ENCODE measurements around the gene DMRT1.

The DMRT1 gene

DNA sequence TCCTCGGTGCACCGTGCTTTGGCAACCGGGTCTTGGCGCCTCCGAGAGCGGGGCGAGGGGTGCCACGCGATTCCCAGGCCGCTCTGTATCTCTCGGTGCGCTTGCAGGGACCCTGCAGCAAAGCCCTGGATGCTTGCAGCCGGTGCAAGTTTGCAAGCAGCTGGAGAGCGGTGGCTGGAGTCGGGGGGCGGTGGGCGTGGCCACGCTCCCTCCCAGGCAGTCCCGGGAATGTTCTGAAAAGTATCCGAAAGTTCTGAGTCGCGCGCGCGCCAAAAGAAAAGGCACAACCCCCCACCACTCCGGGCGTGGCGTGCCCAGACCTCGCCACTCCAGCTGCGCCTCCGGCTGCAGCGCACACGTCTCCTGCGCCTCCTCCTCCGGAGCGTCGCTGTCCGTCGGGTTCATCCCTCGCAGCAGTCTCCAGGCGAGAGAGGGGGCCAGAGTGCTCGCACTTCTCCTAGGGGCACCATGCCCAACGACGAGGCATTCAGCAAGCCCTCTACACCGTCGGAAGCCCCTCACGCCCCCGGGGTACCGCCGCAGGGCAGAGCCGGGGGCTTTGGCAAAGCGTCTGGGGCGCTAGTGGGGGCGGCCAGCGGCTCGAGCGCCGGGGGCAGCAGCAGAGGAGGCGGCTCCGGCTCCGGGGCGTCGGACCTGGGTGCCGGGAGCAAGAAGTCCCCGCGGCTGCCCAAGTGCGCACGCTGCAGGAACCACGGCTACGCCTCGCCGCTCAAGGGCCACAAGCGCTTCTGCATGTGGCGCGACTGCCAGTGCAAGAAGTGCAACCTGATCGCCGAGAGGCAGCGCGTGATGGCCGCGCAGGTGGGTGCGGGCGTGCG, at the start of gene DMRT1:
DMRT1 (plus strand) TSS at position 327 of the 839 bp plus-strand sequence; CDS start at position 469, 142 bp downstream.
- DNase-seq: peak; percentile 30

DNA sequence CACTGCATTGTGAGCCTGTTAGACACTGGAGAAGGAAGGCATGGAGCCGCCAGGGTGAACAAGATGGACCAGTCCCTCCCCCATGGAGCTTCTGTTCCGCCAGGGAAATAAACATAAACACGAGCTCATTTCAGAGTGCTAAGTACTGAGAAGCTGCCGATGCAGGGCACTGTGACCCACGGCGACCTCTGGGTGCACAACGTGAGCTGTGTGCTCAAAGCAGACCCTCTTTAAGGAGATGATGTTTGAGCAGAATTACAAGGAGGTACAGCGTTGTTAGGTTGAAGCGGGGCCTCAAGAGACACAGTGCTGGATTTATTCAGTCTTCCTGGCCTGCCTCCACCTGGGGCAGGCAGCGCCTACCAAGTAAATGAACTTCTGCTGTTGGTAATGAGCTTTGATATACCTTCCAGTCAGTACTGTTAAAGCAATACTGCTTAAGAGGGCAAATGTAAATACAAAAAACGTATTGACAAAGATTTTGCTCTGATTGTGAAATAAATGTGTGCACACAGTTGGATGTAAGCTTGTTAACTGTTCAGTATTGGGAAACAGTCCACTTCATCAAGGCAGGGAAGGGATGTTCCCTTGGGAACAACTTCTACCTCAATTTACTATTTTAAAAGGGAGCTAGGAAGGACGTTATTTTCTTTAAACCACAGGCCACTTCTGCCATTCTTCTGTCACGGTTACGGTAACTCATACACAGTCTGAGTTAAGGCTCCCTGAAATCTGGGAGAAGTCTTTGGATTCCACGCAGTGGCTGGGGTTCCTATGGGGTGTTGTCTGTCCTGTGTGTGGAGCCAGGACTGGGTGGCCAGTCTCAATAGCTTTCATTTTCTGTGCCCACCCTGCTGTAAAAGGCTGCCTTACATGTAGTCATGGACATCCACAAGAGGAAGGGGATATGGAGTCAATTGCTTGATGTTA, 48.9 kb upstream of the DMRT1 start:
- no peak for DNase-seq

DNA sequence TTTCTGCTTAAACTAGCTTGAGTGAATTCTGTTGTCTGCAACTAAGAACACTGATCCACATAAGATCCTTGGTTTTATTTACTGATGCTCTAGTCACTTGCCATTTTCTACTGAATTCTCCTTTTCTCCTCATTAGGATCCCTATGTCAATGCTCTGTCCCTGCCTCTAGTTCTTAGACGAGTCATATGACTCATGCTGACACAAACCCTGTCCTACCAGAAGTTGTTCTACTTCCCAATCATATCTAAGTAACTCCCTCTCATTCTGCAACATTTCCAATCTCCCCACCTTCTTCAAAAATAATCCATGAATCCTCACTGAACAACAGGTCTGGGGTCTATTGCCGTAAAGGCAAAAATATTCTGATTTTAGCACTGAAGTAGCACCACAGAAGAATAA, 47.1 kb upstream of the DMRT1 start:
- DNase-seq: no peak

DNA sequence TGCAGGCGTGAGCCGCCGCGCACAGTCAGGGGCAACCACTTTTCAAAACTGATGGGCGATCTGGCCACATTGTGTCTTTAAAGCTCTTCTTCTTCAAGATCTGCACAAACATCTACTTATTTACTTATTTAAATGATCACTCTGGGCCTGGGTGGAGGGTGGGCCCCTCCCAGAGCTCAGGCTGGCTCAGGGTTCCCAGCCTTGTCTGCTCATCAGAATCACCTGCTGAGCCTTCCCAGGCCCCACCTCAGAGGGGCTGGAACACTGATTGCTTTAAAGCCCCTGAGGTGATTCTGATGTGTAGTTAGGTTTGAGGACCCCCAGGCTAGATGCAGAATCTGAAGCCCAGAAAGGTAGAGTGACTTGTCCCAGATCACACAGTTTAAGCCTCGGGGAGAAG, 45.6 kb upstream of the DMRT1 start:
- no peak for DNase-seq

DNA sequence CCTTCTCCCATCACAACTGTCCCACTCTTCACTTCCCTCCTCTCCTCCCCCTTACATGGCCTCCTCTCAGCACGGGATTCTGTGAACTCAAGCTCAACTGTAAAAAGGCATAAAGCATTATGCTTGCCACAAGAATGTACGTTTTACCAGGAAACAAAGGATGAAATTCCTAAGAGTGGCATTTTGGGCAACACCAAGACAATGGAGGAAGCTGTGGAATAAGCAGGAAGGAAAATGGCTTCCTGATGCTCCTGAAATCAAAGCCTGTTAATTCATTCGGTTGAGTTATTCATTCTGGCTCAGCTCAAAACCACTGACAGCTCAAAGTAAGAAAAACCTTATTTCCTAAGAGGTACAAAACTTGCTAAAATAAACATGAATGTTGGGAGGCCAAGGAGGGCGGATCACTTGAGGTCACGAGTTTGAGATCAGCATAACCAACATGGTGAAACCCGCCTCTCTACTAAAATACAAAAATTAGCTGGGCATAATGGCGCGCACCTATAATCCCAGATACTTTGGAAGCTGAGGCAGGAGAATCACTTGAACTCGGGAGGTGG, 40.8 kb upstream of the DMRT1 start:
- no peak for DNase-seq

DNA sequence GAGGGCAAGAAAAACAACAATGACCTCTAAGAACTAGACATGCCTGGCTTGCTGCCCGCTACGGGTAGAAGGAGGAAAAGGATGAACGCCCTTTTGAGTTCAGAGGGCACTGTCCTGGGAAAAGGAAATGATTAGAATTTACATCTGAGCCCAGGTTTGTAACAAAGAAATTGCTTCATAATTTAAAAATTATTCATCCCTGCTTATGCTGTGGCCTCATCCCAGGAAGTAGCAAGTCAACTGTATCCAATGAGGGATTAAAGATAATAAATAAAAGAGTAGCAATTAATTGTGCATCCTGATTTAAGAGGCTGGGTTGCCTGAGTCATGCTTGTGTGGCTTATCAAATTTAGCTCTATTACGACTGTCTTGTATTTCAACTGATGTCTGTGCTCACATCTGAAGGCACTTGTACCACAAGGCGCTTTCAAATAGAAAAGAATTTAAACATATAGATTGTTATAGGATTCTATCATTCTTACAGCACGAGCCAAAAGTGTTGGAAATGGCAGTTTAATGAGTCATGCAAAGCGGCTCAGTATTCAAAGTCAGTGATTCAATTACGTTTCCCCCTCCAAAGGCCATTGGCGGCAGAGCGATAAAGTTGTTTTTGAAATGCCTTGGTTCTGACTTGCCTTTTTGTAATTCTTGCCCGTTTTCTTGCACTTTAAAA, 40.0 kb upstream of the DMRT1 start:
- no peak for DNase-seq

DNA sequence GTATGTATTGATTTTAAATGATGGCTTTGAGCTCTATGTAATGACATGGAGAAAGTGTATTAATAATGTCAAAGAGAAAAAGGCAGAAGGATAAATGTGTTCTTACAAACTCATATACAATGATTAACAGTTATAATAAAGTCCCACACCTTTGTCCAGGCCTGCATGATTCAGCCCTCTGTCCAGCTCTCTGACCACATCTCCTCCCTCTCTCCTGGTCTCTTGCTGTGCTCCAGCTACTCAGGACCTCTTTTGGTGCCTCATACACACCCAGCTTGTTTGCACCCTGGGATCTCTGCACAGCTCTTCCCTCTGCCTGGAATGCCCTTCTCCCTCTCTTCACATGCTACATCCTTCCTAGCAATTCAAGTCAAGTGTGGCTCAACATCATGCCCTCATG, 37.5 kb upstream of the DMRT1 start:
- no peak for DNase-seq

DNA sequence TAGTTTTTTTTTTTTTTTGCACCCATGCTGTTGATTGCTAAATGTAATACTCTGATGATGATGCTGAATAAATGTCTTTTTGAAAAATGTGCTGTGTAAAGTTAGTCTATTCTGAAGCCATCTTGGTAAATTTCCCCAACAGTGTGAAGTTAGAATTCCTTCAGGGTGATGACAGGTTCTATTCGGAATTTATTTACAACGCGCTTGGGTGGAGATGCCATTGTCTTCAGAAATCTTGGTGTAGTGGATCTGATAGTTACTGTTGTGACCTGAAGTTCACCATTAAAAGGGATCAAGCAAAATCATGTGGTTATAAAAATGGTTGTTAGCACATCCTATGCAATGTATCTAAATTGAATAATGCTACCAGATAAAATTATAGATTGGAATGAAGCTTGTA, 36.3 kb upstream of the DMRT1 start:
- no peak for DNase-seq

DNA sequence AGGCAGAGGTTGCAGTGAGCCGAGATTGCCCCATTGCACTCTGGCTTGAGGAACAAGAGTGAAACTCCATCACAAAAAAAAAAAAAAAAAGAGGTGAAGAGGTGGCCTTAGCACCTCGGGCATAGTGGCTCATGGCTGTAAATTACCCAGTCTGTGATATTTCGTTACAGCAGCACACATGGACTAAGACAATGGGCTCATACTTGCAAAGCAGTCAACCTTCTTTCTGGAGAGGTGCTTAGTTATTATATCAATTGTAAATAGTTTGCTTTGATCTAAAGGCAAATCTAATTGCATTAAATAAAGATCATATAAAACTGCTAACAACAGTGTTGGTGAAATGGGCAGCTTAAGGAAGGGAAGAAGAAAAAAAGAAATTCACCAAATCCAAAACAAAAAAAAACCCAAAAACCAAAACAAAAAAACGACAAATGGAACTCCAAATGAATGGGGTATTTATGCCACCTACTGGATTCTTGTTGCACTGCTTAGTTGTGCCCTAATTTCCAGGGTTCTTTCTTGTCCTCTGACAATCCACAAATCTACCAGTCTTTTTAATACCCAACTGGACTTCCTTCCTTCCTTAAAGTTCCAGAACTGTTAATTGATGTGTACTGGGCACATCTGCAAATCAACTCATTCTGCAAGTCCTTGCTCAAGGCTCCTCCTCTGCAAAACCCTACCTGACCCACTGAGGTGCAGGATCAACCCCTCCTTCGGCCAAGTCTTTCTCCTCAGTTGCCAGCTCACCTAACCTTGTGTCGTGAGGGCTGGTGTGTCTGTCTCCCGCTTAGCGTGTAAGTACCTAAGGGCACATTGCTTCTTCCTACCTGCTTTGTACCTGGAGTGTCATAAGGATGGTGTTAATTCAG, 35.0 kb upstream of the DMRT1 start:
- peak; percentile 73 for DNase-seq

DNA sequence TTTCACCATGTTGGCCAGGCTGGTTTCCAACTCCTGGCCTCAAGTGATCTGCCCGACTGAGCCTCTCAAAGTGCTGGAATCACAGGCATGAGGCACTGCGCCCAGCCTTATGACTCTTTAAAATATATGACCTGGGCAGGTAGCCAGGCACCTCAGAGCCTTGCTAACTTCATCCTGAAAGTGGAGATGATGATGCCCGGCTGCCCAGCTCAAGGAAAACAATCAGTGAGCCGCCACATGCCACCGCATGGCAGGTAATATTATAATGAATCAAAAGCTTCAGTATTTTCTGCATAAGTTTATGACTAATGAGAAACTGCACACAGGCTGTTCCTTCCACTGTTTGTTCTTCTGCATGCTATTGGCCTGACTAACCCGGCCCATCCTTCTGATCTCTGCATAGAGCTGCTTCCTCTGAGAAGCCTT, 30.4 kb upstream of the DMRT1 start:
- no peak for DNase-seq

DNA sequence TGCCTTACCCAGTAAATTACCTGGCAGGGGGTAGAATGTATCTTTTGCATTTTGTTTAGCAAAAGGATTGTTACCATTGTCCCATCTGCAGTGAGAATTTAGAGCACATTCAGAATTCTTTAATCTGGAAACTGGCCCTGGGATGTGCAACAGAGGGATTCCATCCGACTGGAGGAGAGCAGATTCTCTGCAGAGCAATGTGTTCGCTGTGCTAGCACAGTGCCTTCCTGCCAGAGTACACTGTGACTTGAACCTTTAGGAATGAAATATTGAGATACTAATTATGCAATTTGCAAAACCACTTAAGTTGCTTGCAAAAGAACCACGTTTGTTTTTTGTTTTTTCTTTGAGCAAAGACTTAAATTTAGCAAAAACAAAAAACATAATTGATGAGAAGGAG, 22.5 kb upstream of the DMRT1 start:
- DNase-seq: no peak

DNA sequence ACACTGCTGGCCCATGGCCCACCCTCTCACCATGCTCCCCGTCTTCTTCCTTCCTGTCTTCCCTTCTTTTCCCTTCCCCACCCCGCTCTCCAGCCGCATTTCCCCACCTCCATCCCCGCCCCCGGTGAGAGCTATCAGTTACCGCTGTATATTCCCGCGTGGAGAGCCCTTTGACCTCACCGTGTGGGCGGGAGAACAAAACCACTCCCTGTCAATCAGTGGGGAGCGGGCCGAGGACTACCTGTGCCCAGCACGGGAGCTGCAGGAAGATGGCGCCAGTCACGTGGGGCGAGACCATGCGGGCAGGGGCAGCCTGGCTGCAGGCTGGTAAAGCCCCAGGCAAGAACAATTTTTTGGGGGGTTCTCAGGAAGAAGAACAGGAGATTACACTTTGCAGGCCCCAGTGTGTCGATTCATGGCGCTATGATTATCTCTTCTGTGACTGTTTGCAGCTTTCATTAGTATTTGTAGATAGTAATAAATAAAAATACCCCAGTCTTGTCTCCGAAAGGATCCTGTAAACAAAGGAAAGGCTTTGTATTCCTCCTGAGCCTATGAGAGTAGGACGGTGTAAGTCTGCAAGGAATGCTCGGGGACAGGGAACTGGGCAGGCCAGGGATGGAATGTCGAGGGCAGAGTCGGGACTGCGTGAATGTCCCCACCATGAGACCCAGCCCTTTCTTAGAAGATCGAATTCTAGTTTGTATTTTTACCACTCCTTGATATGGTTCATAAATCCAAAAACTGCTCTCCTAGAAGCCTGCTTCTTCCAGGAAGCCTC, 14.8 kb upstream of the DMRT1 start:
- no peak for DNase-seq

DNA sequence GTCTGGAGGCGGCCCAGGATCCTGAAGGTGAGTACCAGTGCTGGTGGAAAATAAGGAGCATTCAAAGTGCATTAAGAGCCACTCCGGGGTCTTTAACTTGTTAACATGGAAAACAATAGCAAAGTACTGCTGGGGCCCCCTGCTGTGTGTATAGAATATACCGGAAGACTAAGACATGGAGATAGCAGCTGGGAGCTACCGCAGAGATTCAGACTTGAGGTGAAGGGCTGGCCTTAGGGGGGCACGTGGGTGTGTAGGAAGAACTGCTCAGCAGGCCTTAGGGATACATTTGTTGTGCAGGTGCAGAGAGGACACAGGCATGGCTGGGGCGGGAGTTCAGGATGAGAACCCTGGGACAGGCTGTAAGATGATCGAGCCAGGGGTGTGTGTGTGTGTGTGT, 1.2 kb upstream of the DMRT1 start:
- DNase-seq: peak; percentile 39

DNA sequence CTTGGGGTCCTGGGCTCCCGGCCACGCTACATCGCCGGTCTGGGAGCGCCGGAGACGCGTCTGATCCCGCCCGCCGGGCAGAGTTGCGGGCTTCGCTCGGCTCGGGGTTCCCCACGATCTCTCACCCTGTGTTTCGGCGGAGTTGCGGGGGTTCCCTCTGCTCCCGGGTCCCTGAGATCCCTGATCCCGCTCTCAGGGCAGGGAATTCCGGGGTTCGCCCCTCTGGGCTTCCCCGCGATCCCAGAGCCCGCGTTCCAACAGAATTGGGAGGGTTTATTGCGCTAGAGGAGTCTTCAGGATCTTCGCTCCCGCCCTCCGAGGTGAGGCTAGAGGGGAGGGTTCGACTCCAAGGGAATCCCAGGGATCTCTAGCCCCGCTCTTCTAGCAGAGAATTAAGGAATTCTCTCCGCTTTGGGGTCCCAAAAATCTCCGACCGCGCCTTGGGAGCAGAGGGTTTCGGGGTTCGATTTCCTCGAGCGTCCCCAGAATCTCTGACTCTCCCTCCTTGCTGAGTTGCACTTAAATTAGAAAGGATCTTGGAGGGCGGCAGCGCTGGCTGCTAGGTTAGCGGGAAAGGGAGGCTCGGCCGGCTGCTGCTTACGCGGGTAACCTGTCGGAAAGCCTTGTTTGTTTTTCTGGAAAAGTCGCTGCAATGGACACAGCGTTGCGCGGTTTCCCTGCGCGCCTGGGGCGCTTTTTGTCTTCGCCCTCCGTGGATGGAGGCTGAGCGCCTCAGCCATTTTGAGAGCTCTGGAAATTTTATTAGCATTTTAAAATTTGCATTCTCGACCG, 1.3 kb downstream of the DMRT1 start:
- DNase-seq: peak; percentile 7

DNA sequence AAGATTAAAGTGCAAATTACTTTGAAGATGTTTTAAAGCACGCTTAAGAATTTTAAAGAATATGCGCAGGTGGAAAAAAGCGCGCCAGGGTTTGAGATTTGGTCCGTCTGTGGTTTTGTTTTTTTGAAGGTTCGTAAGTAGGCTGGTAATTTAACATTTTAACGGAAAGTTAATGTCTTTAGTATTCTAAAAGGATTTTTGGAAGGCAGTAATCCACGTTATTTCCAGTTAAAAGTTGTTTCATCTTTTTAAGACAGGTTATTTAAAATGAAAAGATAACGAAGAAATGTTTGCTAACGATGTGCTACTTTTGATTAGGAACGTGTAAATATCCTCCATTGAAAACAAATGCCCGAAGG, 1.9 kb downstream of the DMRT1 start:
- DNase-seq: no peak

DNA sequence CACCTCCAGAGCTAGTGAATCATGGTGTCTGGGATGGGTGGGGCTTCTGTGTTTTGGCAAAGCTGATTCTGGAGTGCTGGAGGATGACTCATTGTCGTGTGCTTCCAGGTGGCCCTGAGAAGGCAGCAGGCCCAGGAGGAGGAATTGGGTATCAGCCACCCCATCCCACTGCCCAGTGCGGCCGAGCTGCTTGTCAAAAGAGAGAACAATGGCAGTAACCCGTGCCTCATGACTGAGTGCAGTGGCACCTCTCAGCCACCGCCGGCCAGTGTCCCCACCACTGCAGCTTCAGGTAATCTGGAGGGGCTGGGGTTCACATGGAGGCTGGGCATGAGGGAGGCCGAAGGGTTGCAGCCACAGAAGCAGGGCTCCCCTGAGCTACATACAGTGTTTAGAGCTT, 5.4 kb downstream of the DMRT1 start:
- DNase-seq: no peak

DNA sequence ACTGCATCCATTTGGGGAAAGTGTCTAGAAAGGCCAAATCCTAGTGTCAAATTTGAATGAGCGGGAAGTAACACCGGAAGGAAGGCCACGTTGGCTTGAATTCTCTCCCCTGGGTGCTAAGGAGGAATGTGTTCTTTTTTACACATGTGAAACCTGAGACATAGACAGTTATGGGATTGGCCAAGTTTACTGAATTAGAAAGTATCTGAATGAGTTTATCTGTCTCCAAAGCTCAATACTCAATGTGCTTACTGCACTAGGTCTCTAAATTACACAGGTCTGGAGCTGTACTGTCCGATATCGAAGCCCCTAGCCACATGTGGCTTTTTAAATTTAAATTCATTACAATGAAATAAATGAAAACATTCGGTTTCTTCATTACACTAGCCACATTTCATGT, 6.0 kb downstream of the DMRT1 start:
- DNase-seq: no peak

DNA sequence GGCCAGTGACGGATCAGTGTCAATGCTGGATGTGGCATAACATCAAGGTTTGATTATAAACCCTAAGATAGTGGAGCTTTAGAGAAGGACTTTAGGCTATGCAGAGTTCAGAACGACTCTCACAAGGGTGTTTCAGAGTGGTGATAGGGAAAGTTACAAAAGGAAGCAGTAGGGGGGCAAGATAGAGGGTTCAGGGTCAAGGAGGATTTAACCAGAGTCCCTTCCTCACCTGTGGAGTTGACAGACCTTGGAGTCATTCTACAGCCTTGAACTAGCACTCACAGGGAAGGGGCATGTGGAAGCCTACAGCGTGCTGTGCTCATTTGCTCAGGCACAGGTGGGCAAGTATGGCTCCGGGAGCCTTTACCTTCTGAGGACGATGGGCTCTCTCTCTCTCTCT, 7.9 kb downstream of the DMRT1 start:
- no peak for DNase-seq

DNA sequence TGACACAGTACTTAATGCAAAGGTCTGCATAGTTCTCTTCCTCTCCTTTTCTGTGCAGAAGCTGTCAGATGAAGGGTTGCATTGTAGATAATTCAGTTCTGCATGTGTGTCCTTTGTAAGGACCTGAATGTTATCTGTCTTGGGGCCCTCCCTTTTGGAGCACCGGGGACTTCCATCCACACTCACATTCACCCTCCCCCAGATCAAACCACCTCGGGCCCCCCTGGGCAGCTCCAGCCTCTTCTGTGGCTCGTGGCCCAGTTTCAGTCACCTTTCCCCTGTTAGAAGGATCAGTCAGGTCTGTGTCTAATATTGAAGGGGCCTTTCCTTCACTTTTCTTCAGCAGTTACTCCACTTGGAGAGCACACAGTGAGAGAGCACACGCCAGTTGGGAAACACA, 11.0 kb downstream of the DMRT1 start:
- DNase-seq: no peak

DNA sequence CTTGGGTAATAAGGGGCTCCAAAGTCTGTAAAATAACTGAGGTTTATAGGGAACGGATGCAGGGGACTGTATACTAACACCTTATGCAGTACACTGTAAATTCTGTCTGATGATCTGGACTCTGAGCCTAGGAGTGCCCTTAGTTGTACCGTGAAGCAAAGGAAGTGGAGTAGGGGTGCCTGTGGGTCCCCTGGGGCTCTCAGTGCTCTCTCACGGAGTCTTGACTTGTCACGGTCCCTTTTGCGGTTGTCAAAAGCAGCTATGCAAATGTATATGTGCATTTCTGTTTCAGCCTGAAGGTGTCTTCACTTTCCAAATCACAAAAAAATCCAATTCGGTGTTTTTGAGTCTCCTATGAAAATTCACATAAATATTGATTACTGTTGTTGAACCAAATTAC, 17.8 kb downstream of the DMRT1 start:
- no peak for DNase-seq
